ENCODE measurements around the gene OR2B2.

The OR2B2 gene

DNA sequence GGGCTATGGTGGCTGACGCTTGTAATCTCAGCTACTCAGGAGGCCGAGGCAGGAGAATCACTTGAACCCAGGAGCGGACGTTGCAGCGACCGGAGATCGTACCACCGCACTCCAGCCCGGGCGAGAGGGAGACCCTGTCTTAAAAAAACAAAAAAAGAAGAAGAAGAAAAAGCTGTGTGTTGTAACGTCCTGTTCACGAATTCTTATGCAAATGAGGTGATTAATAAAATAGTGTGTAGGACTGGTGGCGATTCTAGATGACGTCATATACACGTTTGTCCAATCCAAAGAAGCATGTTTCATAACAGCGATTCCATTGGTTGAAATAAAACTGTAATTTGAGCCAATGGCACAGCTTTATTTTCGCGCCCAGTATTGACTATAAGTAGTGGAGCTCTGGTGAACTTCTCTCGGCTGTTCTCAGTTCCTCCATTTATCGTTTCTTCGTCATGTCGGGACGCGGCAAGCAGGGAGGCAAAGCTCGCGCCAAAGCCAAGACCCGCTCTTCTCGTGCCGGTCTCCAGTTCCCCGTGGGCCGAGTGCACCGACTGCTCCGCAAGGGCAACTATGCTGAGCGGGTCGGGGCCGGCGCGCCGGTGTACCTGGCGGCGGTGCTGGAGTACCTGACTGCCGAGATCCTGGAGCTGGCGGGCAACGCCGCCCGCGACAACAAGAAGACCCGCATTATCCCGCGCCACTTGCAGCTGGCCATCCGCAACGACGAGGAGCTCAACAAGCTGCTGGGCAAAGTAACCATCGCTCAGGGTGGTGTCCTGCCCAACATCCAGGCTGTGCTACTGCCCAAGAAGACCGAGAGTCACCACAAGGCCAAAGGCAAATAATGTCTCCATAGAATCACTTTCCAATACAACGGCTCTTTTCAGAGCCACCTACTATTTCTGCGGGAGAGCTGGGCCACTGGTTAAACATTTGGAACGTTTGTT lies 47.0 kb downstream of the OR2B2 start:
- Histone ChIP-seq H3K9me3 (ENCODE audit: insufficient read depth, low read length) (no peaks in the 10 kb centered on the region; the same call in 1 of the 2 replicates), H3K9ac (ENCODE audit: low read length) (peak overlapping the region; percentile 71), H4K20me1 (ENCODE audit: low read depth, low read length) (no peaks in the 10 kb centered on the region), H2AFZ (ENCODE audit: low read depth, low read length, severe bottlenecking) (peak overlapping the region; percentile 58), H3F3A (ENCODE audit: insufficient read depth) (peaks cover 68% of the 10 kb centered on the region), H3K9me2 (replicated peaks; ENCODE audit: insufficient read depth, low read length) (no peaks in the 10 kb centered on the region), H3K36me3 (ENCODE audit: low read length) (no peaks in the 10 kb centered on the region), H3K27me3 (ENCODE audit: low read length) (no peaks in the 10 kb centered on the region), H3K27ac (ENCODE audit: low read depth, low read length) (peak overlapping the region; percentile 96), H3K4me3 (ENCODE audit: insufficient read depth, low read length, poor library complexity, severe bottlenecking) (peak overlapping the region; percentile 57), H3K79me2 (ENCODE audit: insufficient read depth, low read length) (no peaks in the 10 kb centered on the region), H3K4me2 (ENCODE audit: low read depth, low read length, poor library complexity, severe bottlenecking) (peak overlapping the region; percentile 80)
- TF ChIP-seq, protein P1, sequence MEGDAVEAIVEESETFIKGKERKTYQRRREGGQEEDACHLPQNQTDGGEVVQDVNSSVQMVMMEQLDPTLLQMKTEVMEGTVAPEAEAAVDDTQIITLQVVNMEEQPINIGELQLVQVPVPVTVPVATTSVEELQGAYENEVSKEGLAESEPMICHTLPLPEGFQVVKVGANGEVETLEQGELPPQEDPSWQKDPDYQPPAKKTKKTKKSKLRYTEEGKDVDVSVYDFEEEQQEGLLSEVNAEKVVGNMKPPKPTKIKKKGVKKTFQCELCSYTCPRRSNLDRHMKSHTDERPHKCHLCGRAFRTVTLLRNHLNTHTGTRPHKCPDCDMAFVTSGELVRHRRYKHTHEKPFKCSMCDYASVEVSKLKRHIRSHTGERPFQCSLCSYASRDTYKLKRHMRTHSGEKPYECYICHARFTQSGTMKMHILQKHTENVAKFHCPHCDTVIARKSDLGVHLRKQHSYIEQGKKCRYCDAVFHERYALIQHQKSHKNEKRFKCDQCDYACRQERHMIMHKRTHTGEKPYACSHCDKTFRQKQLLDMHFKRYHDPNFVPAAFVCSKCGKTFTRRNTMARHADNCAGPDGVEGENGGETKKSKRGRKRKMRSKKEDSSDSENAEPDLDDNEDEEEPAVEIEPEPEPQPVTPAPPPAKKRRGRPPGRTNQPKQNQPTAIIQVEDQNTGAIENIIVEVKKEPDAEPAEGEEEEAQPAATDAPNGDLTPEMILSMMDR (IDR thresholded peaks at IDR 0.05; ENCODE audit: insufficient read depth, low read length, poor library complexity, severe bottlenecking): no peak
- no peak for TF ChIP-seq EZH2phosphoT487 (conservative IDR thresholded peaks at IDR 0.05; ENCODE audit: low read length)

DNA sequence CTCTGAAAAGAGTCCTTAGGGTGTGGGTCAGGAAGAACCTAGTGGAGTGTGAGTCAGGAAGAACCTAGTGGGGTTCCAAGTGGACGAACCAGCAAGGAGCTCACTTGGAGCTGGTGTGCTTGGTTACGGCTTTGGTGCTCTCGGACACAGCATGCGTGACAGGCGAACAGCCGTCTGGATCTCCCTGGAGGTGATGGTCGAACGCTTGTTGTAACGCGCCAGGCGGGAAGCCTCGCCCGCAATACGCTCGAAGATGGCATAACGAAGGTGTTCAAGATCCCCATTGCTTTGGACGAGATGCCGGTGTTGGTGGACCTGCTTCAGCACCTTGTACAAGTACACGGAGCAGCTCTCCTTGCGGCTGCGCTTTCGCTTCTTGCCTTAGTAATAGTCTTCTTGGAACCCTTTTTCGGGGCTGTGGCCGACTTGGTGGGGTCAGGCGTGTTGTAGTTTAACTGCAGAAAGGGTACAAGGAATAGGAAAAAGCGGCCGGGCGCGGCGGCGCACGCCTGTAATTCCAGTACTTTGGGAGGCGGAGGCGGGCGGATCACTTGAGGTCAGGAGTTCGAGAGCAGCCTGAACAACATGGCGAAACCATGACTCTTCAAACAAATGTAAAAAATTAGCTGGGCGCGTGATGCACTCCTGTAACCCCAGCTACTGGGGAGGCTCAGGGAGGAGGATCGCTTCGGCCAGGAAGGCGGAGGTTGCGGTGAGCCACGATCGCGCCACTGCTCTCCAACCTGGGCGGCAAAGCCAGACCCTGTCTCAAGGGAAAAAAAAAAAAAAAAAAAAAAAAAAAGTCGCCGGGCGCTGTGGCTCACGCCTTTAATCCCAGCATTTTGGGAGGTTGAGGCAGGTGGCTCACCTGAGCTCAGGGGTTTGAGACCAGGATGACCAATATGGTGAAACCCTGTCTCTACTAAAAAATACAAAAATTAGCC lies 48.0 kb downstream of the OR2B2 start:
- H2AFZ ChIP-seq (ENCODE audit: low read depth, low read length, severe bottlenecking): peak overlapping the region; percentile 58
- peak overlapping the region; percentile 96 for H3K27ac ChIP-seq (ENCODE audit: low read depth, low read length)
- no peaks in the 10 kb centered on the region for H3K9me2 ChIP-seq (replicated peaks; ENCODE audit: insufficient read depth, low read length)
- H3K36me3 ChIP-seq (ENCODE audit: low read length): no peaks in the 10 kb centered on the region
- no peaks in the 10 kb centered on the region for H3K79me2 ChIP-seq (ENCODE audit: insufficient read depth, low read length)
- no peaks in the 10 kb centered on the region for H4K20me1 ChIP-seq (ENCODE audit: low read depth, low read length)
- no peaks in the 10 kb centered on the region for H3K27me3 ChIP-seq (ENCODE audit: low read length)
- H3F3A ChIP-seq (ENCODE audit: insufficient read depth): peaks cover 62% of the 10 kb centered on the region
- no peak for TF ChIP-seq EZH2phosphoT487 (conservative IDR thresholded peaks at IDR 0.05; ENCODE audit: low read length)
- TF ChIP-seq, protein P1 (IDR thresholded peaks at IDR 0.05; ENCODE audit: insufficient read depth, low read length, poor library complexity, severe bottlenecking): no peak
- peak overlapping the region; percentile 57 for H3K4me3 ChIP-seq (ENCODE audit: insufficient read depth, low read length, poor library complexity, severe bottlenecking)
- H3K9me3 ChIP-seq (ENCODE audit: insufficient read depth, low read length): no peaks in the 10 kb centered on the region; the same call in 1 of the 2 replicates
- peak overlapping the region; percentile 80 for H3K4me2 ChIP-seq (ENCODE audit: low read depth, low read length, poor library complexity, severe bottlenecking)
- peak overlapping the region; percentile 71 for H3K9ac ChIP-seq (ENCODE audit: low read length)

DNA sequence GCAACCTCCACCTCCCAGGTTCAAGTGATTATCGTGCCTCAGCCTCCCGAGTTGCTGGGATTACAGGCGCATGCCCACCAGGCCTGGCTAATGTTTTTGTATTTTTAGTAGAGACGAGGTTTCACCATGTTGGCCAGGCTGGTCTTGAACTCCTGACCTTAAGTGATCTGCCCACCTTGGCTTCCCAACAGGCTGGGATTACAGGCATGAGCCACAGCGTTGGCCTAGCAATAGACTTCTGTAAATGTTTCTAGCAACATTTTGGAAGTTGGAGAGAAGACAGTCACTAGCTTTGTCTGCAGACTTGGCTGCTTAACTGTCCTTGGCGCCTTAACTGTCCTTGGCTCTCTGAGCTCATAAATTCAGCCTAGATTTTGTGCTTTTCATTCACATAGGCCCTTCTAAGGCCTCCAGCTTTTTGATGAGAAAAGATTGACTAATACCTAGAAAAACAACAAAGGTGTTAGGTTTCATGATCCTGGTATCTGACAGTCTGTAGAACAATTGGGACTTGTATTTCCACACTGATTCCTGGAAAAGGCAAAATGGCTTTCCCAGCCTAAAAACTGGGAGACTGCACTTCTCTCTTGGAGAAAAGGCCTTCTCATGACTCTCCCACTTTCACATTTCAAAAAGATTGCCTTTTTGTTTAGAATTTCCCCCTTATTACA lies 49.7 kb downstream of the OR2B2 start:
- Histone ChIP-seq H4K20me1 (ENCODE audit: low read depth, low read length) (no peaks in the 10 kb centered on the region), H3K4me2 (ENCODE audit: low read depth, low read length, poor library complexity, severe bottlenecking) (peak overlapping the region; percentile 80), H3K27ac (ENCODE audit: low read depth, low read length) (peak overlapping the region; percentile 96; the same call in 1 of the 2 replicates), H3K79me2 (ENCODE audit: insufficient read depth, low read length) (no peaks in the 10 kb centered on the region), H2AFZ (ENCODE audit: low read depth, low read length, severe bottlenecking) (no peak overlapping the region), H3K27me3 (ENCODE audit: low read length) (no peaks in the 10 kb centered on the region), H3K36me3 (ENCODE audit: low read length) (no peaks in the 10 kb centered on the region), H3K9ac (ENCODE audit: low read length) (no peak overlapping the region), H3K9me3 (ENCODE audit: insufficient read depth, low read length) (no peaks in the 10 kb centered on the region; the same call in 1 of the 2 replicates), H3K9me2 (replicated peaks; ENCODE audit: insufficient read depth, low read length) (no peaks in the 10 kb centered on the region), H3K4me3 (ENCODE audit: insufficient read depth, low read length, poor library complexity, severe bottlenecking) (no peak overlapping the region), H3F3A (ENCODE audit: insufficient read depth) (peaks cover 49% of the 10 kb centered on the region)
- no peak for TF ChIP-seq EZH2phosphoT487 (conservative IDR thresholded peaks at IDR 0.05; ENCODE audit: low read length)
- TF ChIP-seq, protein P1 (IDR thresholded peaks at IDR 0.05; ENCODE audit: insufficient read depth, low read length, poor library complexity, severe bottlenecking): no peak
